Lower leg skin (tissue), 3 donors: ENCODE data around the gene RASA1.

Experiments used
- POLR2A ChIP-seq, 2 donors: fragments of 450-650 bp; IDR thresholded peaks; one replicate each; pipeline ENCODE4 v1.6.1; 2016 to 2017; ENCODE audit warnings: antibody characterized with exemption in 2 of 2, mild to moderate bottlenecking in 1 of 2, moderate library complexity in 1 of 2
- TF ChIP-seq, protein P1 (sequence below), 3 donors: fragments of 450-650 bp; IDR thresholded peaks; one replicate each; pipeline ENCODE4 v1.5.1; 2016; ENCODE audit warnings: antibody characterized with exemption in 3 of 3, mild to moderate bottlenecking in 3 of 3, moderate library complexity in 2 of 3

GRCh38 chr5:87242242-87242641, 25.4 kb upstream of the RASA1 start:
- TF ChIP-seq, protein P1, sequence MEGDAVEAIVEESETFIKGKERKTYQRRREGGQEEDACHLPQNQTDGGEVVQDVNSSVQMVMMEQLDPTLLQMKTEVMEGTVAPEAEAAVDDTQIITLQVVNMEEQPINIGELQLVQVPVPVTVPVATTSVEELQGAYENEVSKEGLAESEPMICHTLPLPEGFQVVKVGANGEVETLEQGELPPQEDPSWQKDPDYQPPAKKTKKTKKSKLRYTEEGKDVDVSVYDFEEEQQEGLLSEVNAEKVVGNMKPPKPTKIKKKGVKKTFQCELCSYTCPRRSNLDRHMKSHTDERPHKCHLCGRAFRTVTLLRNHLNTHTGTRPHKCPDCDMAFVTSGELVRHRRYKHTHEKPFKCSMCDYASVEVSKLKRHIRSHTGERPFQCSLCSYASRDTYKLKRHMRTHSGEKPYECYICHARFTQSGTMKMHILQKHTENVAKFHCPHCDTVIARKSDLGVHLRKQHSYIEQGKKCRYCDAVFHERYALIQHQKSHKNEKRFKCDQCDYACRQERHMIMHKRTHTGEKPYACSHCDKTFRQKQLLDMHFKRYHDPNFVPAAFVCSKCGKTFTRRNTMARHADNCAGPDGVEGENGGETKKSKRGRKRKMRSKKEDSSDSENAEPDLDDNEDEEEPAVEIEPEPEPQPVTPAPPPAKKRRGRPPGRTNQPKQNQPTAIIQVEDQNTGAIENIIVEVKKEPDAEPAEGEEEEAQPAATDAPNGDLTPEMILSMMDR (IDR thresholded peaks at IDR 0.05), result no peak
- no peak for TF ChIP-seq POLR2A (IDR thresholded peaks at IDR 0.05)
